ENCODE measurements around the gene KRT86. TPM values are rescaled to one million over a fixed set of nuclear protein-coding genes. Genes with fewer than 3 reads are reported as not detected.

KRT86 gene
- total and polyA plus RNA-seq, 5 experiments from 2014 or later = not detected

GRCh38 chr12:52268212-52268611 lies 6.2 kb upstream of the KRT86 start:
- DNase-seq = peak in 1 of 10 donors; percentile 10
- H3K27ac Mint-ChIP-seq = no peak overlapping the region
- peaks cover 6 to 24% (median 16%) of the 10 kb centered on the region in 5 donors for H3K27me3 Mint-ChIP-seq
- no peak overlapping the region for H3K4me3 Mint-ChIP-seq
- H3K9me3 Mint-ChIP-seq = no peaks in the 10 kb centered on the region
- POLR2A ChIA-PET = no interaction called here
- no peaks in the 10 kb centered on the region for H3K4me1 Mint-ChIP-seq
- no peaks in the 10 kb centered on the region for H3K36me3 Mint-ChIP-seq
- ATAC-seq = no peak

- H3K4me1 Mint-ChIP-seq = no peaks in the 10 kb centered on the region
- DNase-seq = peak in 1 of 10 donors; percentile 21
- no peak for ATAC-seq
- no peaks in the 10 kb centered on the region for H3K36me3 Mint-ChIP-seq
- H3K27me3 Mint-ChIP-seq = peaks cover 16 to 45% (median 20%) of the 10 kb centered on the region in 5 donors
- no peaks in the 10 kb centered on the region for H3K9me3 Mint-ChIP-seq
- POLR2A ChIA-PET = no interaction called here
- H3K4me3 Mint-ChIP-seq = no peak overlapping the region
- H3K27ac Mint-ChIP-seq = no peak overlapping the region
These were observed 3.8 kb upstream of the KRT86 start for GRCh38 chr12:52270541-52271070.

- DNase-seq (no peak), ATAC-seq (no peak)
- Mint-ChIP-seq H3K36me3 (no peaks in the 10 kb centered on the region), H3K4me1 (no peaks in the 10 kb centered on the region), H3K27me3 (peaks cover 16 to 45% (median 20%) of the 10 kb centered on the region in 5 donors), H3K27ac (peak overlapping the region in 1 of 10 donors; percentile 1), H3K4me3 (no peak overlapping the region), H3K9me3 (no peaks in the 10 kb centered on the region)
- POLR2A ChIA-PET = no interaction called here
These were observed 3.3 kb upstream of the KRT86 start for GRCh38 chr12:52271158-52271557.

- Mint-ChIP-seq H3K9me3 (no peaks in the 10 kb centered on the region), H3K27me3 (peaks cover 29 to 69% (median 38%) of the 10 kb centered on the region in 5 donors), H3K36me3 (no peaks in the 10 kb centered on the region), H3K27ac (no peak overlapping the region), H3K4me3 (no peak overlapping the region), H3K4me1 (peaks cover 4 to 13% (median 8%) of the 10 kb centered on the region in 4 donors)
- ATAC-seq (no peak), DNase-seq (no peak)
- POLR2A ChIA-PET = no interaction called here
These were observed 1.2 kb downstream of the KRT86 start for GRCh38 chr12:52275686-52276085.

- Mint-ChIP-seq H3K9me3 (no peaks in the 10 kb centered on the region), H3K27ac (no peak overlapping the region), H3K4me1 (peaks cover 4 to 13% (median 8%) of the 10 kb centered on the region in 4 donors), H3K4me3 (no peak overlapping the region), H3K27me3 (peaks cover 27 to 55% (median 33%) of the 10 kb centered on the region in 5 donors), H3K36me3 (no peaks in the 10 kb centered on the region)
- ATAC-seq (no peak), DNase-seq (no peak)
- POLR2A ChIA-PET = interaction anchor here (1.2 to 1.6 kb wide), 2 partner anchors 9 to 11 kb away, joined by 3 to 5 read pairs; no protein-coding TSS in a partner anchor
These were observed 3.2 kb downstream of the KRT86 start for GRCh38 chr12:52277486-52278245.

- peak; percentile 35 to 74 (median 66) for DNase-seq
- Mint-ChIP-seq H3K27ac (peak overlapping the region in 1 of 10 donors; percentile 31), H3K4me3 (peak overlapping the region in 6 of 10 donors; percentile 23 to 73 (median 48)), H3K4me1 (peaks cover 4 to 13% (median 8%) of the 10 kb centered on the region in 4 donors), H3K27me3 (peaks cover 26 to 49% (median 35%) of the 10 kb centered on the region in 5 donors), H3K9me3 (no peaks in the 10 kb centered on the region), H3K36me3 (no peaks in the 10 kb centered on the region)
- POLR2A ChIA-PET = interaction anchor here (1.2 to 1.6 kb wide), 2 partner anchors 8 to 13 kb away, joined by 3 to 5 read pairs; no protein-coding TSS in a partner anchor
- peak; percentile 94 to 100 for ATAC-seq
These were observed 4.4 kb downstream of the KRT86 start for GRCh38 chr12:52278575-52279421.

- no peaks in the 10 kb centered on the region for H3K9me3 Mint-ChIP-seq
- H3K4me1 Mint-ChIP-seq = peaks cover 4 to 13% (median 8%) of the 10 kb centered on the region in 4 donors
- ATAC-seq = no peak
- H3K27ac Mint-ChIP-seq = peak overlapping the region in 1 of 10 donors; percentile 13
- H3K27me3 Mint-ChIP-seq = peaks cover 21 to 40% (median 30%) of the 10 kb centered on the region in 5 donors
- H3K36me3 Mint-ChIP-seq = no peaks in the 10 kb centered on the region
- POLR2A ChIA-PET = interaction anchor here (0.6 kb wide), 1 partner anchor 248 kb away, joined by 6 read pairs; no protein-coding TSS in a partner anchor
- DNase-seq = no peak
- no peak overlapping the region for H3K4me3 Mint-ChIP-seq
These were observed 5.2 kb downstream of the KRT86 start for GRCh38 chr12:52279422-52280318.

- H3K27me3 Mint-ChIP-seq = peaks cover 18 to 34% (median 27%) of the 10 kb centered on the region in 5 donors
- H3K27ac Mint-ChIP-seq = peak overlapping the region in 1 of 10 donors; percentile 5
- no peak for DNase-seq
- H3K4me1 Mint-ChIP-seq = peaks cover 4 to 13% (median 8%) of the 10 kb centered on the region in 4 donors
- ATAC-seq = no peak
- no peaks in the 10 kb centered on the region for H3K36me3 Mint-ChIP-seq
- POLR2A ChIA-PET = no interaction called here
- H3K4me3 Mint-ChIP-seq = no peak overlapping the region
- no peaks in the 10 kb centered on the region for H3K9me3 Mint-ChIP-seq
These were observed 5.9 kb downstream of the KRT86 start for GRCh38 chr12:52280319-52280795.

GRCh38 chr12:52280796-52281560 lies 6.5 kb downstream of the KRT86 start:
- no peaks in the 10 kb centered on the region for H3K9me3 Mint-ChIP-seq
- no peak for DNase-seq
- peaks cover 18 to 34% (median 29%) of the 10 kb centered on the region in 5 donors for H3K27me3 Mint-ChIP-seq
- peaks cover 4 to 13% (median 8%) of the 10 kb centered on the region in 4 donors for H3K4me1 Mint-ChIP-seq
- no peak for ATAC-seq
- POLR2A ChIA-PET = no interaction called here
- no peaks in the 10 kb centered on the region for H3K36me3 Mint-ChIP-seq
- no peak overlapping the region for H3K4me3 Mint-ChIP-seq
- peak overlapping the region in 1 of 10 donors; percentile 5 for H3K27ac Mint-ChIP-seq

- H3K4me3 Mint-ChIP-seq = no peak overlapping the region
- no peak for DNase-seq
These were observed 10.2 kb downstream of the KRT86 start for GRCh38 chr12:52284562-52285171.

More at GRCh38 chr12:52284562-52285171, 10.2 kb downstream of the KRT86 start:
- Mint-ChIP-seq H3K9me3 (no peaks in the 10 kb centered on the region), H3K36me3 (no peaks in the 10 kb centered on the region), H3K4me1 (peaks cover 5 to 15% (median 9%) of the 10 kb centered on the region in 4 donors), H3K27ac (no peak overlapping the region), H3K27me3 (peaks cover 6 to 22% (median 13%) of the 10 kb centered on the region in 5 donors)
- POLR2A ChIA-PET = no interaction called here
- no peak for ATAC-seq

All from naive thymus-derived CD8-positive, alpha-beta T cell (primary cell).